ENCODE data around the gene PLXNA1. TPM values are rescaled to one million over a fixed set of nuclear protein-coding genes. Genes with fewer than 3 reads are reported as not detected.

PLXNA1 gene
- polyA plus RNA-seq (2012; ENCODE audit: missing spikeins): 6.4 TPM

DNA sequence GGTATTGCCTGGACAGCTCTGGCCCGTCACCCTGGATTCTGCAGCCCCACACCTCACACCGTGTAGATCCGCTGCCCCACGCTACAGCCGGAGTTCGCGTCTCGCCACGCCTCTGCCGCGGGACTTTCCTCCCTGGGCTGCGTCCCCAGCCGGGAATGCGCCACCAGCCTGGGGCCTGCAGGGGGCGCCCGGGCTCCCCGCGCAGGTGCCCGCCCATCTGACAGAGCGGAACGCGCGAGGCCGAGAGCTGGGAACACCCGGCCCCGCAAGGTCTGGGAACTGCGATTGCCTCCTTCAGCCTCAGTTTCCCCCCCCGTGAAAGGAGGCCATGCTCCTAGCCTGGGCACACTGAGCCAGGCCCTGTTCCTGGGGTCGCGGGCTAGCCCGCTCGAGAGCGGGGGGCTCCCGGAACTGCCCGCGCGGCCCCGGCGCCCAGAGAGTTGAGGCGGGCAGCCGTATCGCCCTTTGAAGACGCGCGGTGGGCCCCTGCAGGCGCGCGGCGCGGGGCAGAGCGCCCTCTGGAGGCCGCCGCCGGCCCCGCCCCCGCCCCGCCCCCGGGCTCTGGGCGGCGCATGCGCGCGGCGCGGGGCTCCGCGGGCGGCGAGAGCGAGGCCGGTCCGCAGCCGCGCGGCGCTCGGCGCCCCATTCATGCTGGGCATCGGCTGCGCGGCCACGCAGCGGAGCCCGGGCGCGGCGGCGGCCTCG, at the start of gene PLXNA1:
PLXNA1 (plus strand) TSS at position 645 of the 705 bp plus-strand sequence. CDS start 5,479 bp downstream, outside the sequence.
- peak; percentile 93 for DNase-seq (ENCODE audit: insufficient read length)
- FAIRE-seq: peak; percentile 96
- TF ChIP-seq POLR2AphosphoS5 (IDR thresholded peaks at IDR 0.05; ENCODE audit: low read depth, low read length): no peak
- no peak for TF ChIP-seq POLR2A (IDR thresholded peaks at IDR 0.05; ENCODE audit: low read depth, low read length)
- TF ChIP-seq TAF1 (IDR thresholded peaks at IDR 0.05; ENCODE audit: borderline replicate concordance, low read depth, low read length): no peak

DNA sequence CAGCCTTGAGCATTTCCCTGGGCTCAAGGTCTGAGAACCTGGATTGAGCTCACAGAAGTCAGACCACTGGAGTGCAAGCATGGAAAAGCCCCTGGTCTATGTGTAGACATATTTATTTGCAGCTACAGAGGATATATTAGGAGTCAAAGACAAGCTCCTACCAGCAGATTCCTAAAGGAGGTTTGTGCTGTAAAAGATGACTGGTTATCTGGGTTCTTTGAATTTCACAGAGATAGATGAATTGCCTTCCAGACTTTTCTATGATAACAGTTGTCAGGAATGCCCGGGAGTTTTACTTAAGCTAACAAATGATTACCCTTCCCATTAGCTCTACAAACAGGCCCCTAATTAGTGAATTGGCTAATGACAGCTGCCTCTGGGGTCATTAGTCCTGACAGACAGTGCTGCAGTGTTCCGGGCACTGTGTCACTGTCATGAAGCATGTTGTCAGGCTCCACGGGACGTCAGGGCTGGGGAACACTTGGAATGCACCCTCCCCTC, 48.8 kb upstream of the PLXNA1 start:
- TF ChIP-seq TAF1 (IDR thresholded peaks at IDR 0.05; ENCODE audit: borderline replicate concordance, low read depth, low read length) (no peak), POLR2AphosphoS5 (IDR thresholded peaks at IDR 0.05; ENCODE audit: low read depth, low read length) (no peak), POLR2A (IDR thresholded peaks at IDR 0.05; ENCODE audit: low read depth, low read length) (no peak)
- no peak for DNase-seq (ENCODE audit: insufficient read length)
- no peak for FAIRE-seq

DNA sequence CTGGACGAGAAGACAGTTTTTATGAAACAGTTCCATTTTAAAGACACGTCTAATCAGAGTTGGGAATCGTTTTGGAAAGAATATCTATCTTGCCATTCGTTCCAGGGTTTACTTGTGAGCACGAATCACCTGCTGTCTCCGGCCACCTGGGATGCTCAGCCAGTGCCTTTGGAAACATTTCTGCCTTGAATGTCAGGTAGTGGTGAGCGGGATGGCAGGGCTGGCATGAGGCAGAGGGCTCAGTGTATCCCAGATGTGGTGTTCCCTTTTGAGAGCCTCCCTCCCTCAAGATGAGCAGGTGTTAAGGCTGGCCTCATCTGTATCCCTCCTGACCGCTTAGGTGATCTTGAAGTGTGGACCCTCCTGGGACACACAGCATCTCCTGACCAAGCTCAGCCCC, 47.9 kb upstream of the PLXNA1 start:
- no peak for DNase-seq (ENCODE audit: insufficient read length)
- no peak for TF ChIP-seq POLR2A (IDR thresholded peaks at IDR 0.05; ENCODE audit: low read depth, low read length)
- TF ChIP-seq POLR2AphosphoS5 (IDR thresholded peaks at IDR 0.05; ENCODE audit: low read depth, low read length): no peak
- no peak for TF ChIP-seq TAF1 (IDR thresholded peaks at IDR 0.05; ENCODE audit: borderline replicate concordance, low read depth, low read length)
- no peak for FAIRE-seq

DNA sequence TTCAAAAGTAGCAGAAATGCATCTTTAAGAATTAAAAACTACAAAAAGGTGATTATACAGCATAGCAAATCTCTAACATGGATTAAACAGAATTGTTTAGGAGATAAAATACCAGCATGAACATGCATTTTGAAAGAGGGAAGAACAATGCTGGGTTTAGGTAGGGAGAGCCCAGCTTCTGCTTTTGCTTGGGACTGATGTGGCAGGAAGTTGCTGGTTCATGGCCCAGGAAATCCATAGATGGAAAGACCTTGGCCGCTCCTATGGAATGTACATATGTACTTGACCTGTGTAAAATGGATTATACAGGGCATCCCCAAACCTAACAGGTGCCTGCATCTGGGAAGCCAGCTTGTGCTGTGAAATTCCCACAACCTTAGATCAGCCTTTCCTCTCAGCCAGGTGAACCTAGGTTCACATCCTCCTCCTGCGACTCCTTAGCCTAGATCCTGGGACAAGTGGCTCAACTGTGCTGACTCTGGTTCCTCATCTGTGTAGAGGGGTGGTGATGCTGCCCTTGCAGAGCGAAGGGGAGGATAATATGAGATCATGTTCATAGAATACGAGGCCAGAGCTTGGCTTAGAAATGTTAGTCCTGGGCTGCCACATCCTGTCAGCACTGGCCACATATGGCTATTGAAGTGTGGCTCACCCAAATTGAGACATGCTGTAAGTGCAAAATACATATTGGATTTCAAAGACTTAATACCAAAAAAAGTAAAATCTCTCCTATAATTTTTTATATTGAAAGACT, 47.0 kb upstream of the PLXNA1 start:
- FAIRE-seq: no peak
- DNase-seq (ENCODE audit: insufficient read length): no peak
- TF ChIP-seq POLR2AphosphoS5 (IDR thresholded peaks at IDR 0.05; ENCODE audit: low read depth, low read length) (no peak), TAF1 (IDR thresholded peaks at IDR 0.05; ENCODE audit: borderline replicate concordance, low read depth, low read length) (no peak), POLR2A (IDR thresholded peaks at IDR 0.05; ENCODE audit: low read depth, low read length) (no peak)

DNA sequence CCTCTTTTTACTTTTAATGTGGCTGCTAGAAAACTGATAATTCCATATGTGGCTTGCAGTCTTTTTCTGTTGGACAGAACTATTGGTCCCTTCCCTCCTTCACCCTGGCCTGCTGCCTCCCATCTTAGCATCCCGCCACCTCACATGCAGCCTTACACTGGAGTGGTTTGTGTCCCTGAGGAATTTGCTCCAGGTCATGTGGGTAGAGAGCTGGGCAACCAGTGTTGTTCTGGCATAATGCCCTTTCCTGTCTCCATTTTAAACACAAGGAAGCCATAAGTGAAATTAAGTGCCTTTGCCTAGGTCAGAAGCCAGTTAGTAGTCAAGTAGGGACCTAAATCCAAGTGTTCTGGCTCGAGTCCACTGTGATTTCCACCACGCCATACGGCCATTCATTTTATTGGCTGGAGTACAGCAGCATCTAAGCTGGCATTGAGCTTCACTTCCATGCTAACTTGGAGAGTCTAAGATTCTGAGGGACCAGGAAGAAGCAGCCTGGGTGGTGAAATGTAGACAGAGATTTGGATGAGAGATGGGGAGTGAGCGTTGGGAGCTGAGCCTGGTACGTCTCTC, 46.0 kb upstream of the PLXNA1 start:
- no peak for DNase-seq (ENCODE audit: insufficient read length)
- TF ChIP-seq POLR2A (IDR thresholded peaks at IDR 0.05; ENCODE audit: low read depth, low read length) (no peak), POLR2AphosphoS5 (IDR thresholded peaks at IDR 0.05; ENCODE audit: low read depth, low read length) (no peak), TAF1 (IDR thresholded peaks at IDR 0.05; ENCODE audit: borderline replicate concordance, low read depth, low read length) (no peak)
- no peak for FAIRE-seq

DNA sequence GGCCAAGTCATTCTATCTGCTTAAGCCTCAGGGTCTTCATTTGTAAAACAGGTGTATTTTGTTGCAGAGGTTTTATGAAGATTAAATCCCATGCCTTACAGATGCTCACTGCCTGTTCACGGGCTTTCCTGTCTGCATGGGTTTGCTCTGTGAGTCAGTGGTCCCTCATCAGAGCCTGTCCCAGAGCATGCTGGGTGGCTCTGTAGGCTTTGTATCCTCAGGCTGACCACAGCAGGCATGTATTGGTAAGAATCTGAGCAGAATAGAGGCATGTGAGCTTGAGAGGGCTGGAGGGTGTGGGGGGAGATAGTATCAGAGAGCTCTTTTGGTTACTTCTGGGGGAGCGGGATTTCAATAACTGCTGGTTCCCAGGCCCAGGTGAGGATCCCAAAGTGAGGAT, 45.4 kb upstream of the PLXNA1 start:
- DNase-seq (ENCODE audit: insufficient read length) (no peak), FAIRE-seq (no peak)
- TF ChIP-seq TAF1 (IDR thresholded peaks at IDR 0.05; ENCODE audit: borderline replicate concordance, low read depth, low read length) (no peak), POLR2A (IDR thresholded peaks at IDR 0.05; ENCODE audit: low read depth, low read length) (no peak), POLR2AphosphoS5 (IDR thresholded peaks at IDR 0.05; ENCODE audit: low read depth, low read length) (no peak)

DNA sequence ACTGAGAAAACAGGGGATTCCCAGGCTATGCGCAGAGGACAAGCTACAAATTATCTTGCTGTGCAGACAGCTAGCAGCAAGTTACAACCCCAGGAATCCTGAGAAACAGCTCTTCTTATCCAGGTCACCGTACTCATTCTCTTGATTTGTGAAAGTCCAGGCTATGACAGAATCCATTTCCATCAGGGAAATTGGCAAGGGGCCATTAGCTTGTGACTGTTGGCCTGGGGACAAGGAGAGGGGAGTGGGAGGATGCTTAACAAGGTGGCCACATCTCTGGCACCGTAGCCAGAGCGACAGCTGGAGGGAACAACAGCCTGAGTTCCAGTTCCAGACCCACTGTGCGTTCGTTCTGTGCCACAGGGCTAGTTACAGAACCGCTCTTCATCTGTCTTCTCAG, 44.9 kb upstream of the PLXNA1 start:
- FAIRE-seq: peak; percentile 36
- TF ChIP-seq POLR2AphosphoS5 (IDR thresholded peaks at IDR 0.05; ENCODE audit: low read depth, low read length) (no peak), POLR2A (IDR thresholded peaks at IDR 0.05; ENCODE audit: low read depth, low read length) (no peak), TAF1 (IDR thresholded peaks at IDR 0.05; ENCODE audit: borderline replicate concordance, low read depth, low read length) (no peak)
- no peak for DNase-seq (ENCODE audit: insufficient read length)

DNA sequence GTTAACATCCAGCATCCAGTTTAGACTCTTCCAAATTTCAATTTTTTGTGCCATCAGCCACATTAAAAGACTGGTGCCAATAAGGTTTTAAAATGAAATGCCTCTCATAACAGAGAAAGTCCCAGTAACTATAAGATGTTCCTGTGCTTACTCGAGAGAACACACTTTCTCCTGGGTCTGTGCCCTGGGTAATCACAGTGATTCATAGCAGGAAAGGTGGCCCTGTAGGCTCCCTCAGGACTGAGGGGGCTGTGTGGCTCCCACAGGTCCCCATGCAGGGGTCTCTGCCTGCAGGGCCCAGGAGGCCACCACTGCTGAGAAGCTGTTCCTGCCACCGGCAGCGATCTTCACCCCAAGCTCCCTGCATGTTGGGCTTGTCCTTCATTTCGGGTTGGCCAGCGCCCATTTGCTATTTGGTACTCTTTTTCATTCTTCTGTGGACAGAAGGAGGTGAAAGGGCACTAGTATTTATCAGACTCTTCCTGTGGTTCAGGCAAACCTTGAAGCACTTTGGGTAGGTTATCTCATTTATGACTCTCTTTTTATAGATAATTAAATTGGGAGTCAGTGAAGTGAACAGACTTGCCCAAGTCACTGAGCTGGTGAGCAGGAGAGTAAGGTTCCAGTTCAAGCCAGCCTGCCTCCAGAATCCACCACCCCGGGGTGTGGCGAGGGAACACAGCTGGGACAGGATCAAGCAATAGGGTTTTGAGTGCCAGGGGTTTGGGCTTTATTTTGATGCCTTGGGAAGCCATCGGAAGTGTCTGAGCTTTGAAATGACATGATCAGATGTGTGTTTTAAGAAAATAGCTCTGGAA, 44.2 kb upstream of the PLXNA1 start:
- DNase-seq (ENCODE audit: insufficient read length): no peak
- no peak for FAIRE-seq
- TF ChIP-seq POLR2AphosphoS5 (IDR thresholded peaks at IDR 0.05; ENCODE audit: low read depth, low read length) (no peak), POLR2A (IDR thresholded peaks at IDR 0.05; ENCODE audit: low read depth, low read length) (no peak), TAF1 (IDR thresholded peaks at IDR 0.05; ENCODE audit: borderline replicate concordance, low read depth, low read length) (no peak)

DNA sequence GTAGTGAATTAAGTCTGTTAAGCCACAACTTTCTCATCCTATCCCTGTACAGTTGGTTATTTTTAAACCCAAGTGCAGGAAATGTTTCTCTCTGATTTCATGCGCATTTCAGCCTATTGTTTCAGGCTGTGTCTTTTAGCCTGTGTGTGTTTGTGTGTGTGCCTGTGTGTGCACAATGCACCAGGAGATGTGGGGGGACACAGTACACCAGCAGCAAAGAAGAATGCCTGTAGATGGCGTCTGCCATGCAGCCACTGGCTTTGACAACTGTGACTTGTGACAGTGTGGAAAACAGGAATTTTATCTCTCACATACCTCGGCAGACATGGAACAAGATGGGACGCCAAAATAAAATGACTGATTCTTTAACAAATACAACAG, 43.6 kb upstream of the PLXNA1 start:
- FAIRE-seq: no peak

DNA sequence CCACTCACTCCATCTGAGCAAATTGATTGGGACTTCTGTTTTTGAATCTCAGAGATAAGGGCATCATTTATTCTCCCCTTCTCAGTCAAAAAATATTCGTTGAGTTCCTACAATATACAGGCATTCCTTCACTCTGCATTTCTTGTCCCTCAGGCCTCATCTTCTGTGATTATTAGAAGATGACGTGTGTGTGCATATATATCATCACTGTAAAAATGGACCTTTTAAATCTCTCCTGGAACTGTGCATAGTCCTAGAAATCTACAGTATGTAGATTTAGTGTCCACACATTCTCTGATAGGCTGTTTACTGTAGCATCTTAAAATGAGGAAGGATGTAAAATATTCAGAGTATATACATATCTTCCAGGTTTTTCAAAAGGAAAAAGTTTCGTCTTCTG, 43.2 kb upstream of the PLXNA1 start:
- DNase-seq (ENCODE audit: insufficient read length) (no peak), FAIRE-seq (no peak)
- no peak for TF ChIP-seq POLR2AphosphoS5 (IDR thresholded peaks at IDR 0.05; ENCODE audit: low read depth, low read length)
- no peak for TF ChIP-seq POLR2A (IDR thresholded peaks at IDR 0.05; ENCODE audit: low read depth, low read length)
- TF ChIP-seq TAF1 (IDR thresholded peaks at IDR 0.05; ENCODE audit: borderline replicate concordance, low read depth, low read length): no peak

More for the DNA sequence above, 43.6 kb upstream of the PLXNA1 start:
- DNase-seq (ENCODE audit: insufficient read length): no peak
- no peak for TF ChIP-seq POLR2A (IDR thresholded peaks at IDR 0.05; ENCODE audit: low read depth, low read length)
- no peak for TF ChIP-seq POLR2AphosphoS5 (IDR thresholded peaks at IDR 0.05; ENCODE audit: low read depth, low read length)
- no peak for TF ChIP-seq TAF1 (IDR thresholded peaks at IDR 0.05; ENCODE audit: borderline replicate concordance, low read depth, low read length)
